ENCODE measurements around the gene ANK2.
A peak's percentile ranks its signal among the peaks of the same experiment; 100 is the strongest.
"Not testable (repeated sequence)": the region's sequence is repeated elsewhere in the genome, so short reads cannot be mapped to it uniquely, and the experiment has no call there.

ANK2 gene

GRCh38 chr4:113153529-113154101, 104.2 kb downstream of the ANK2 start:
- DNase-seq (ENCODE audit: low read depth) = no peak

- DNase-seq (ENCODE audit: low read depth) = no peak
Observed at GRCh38 chr4:113154281-113154680, 104.8 kb downstream of the ANK2 start.

GRCh38 chr4:113157086-113157857, 107.8 kb downstream of the ANK2 start:
- no peak for DNase-seq (ENCODE audit: low read depth)

GRCh38 chr4:113159942-113160545, 110.6 kb downstream of the ANK2 start:
- no peak for DNase-seq (ENCODE audit: low read depth)

- no peak for DNase-seq (ENCODE audit: low read depth)
Observed at GRCh38 chr4:113160548-113160947, 111.1 kb downstream of the ANK2 start.

GRCh38 chr4:113162089-113162488, 112.6 kb downstream of the ANK2 start:
- no peak for DNase-seq (ENCODE audit: low read depth)

- peak; percentile 15 for DNase-seq (ENCODE audit: low read depth)
Observed at GRCh38 chr4:113169368-113169767, 119.9 kb downstream of the ANK2 start.

GRCh38 chr4:113170115-113170804, 120.8 kb downstream of the ANK2 start:
- no peak for DNase-seq (ENCODE audit: low read depth)

- no peak for DNase-seq (ENCODE audit: low read depth)
Observed at GRCh38 chr4:113170805-113171468, 121.5 kb downstream of the ANK2 start.

- DNase-seq (ENCODE audit: low read depth) = no peak
Observed at GRCh38 chr4:113173126-113173792, 123.8 kb downstream of the ANK2 start.

- DNase-seq (ENCODE audit: low read depth) = no peak
Observed at GRCh38 chr4:113173793-113174264, 124.4 kb downstream of the ANK2 start.

GRCh38 chr4:113179091-113179490, 129.6 kb downstream of the ANK2 start:
- no peak for DNase-seq (ENCODE audit: low read depth)

GRCh38 chr4:113179996-113180395, 130.5 kb downstream of the ANK2 start:
- peak; percentile 17 for DNase-seq (ENCODE audit: low read depth)

- DNase-seq (ENCODE audit: low read depth) = no peak
Observed at GRCh38 chr4:113181289-113182007, 132.0 kb downstream of the ANK2 start.

- DNase-seq (ENCODE audit: low read depth) = no peak
Observed at GRCh38 chr4:113183032-113183605, 133.7 kb downstream of the ANK2 start.

- not testable (repeated sequence) for DNase-seq (ENCODE audit: low read depth)
Observed at GRCh38 chr4:113186220-113186619, 136.8 kb downstream of the ANK2 start.

- DNase-seq (ENCODE audit: low read depth) = no peak
Observed at GRCh38 chr4:113186913-113187312, 137.5 kb downstream of the ANK2 start.

GRCh38 chr4:113187358-113187757, 137.9 kb downstream of the ANK2 start:
- no peak for DNase-seq (ENCODE audit: low read depth)

GRCh38 chr4:113189546-113189945, 140.1 kb downstream of the ANK2 start:
- no peak for DNase-seq (ENCODE audit: low read depth)

GRCh38 chr4:113209153-113209552, 159.7 kb downstream of the ANK2 start:
- DNase-seq (ENCODE audit: low read depth) = no peak
